HG02938 (cell line): ENCODE results near the gene CAPNS1.
A peak's percentile ranks its signal among the peaks of the same experiment; 100 is the strongest.
"Not testable (repeated sequence)": the region's sequence is repeated elsewhere in the genome, so short reads cannot be mapped to it uniquely, and the experiment has no call there.

Experiments
- ATAC-seq: cut with Tn5 transposase; IDR thresholded peaks from one replicate; pipeline ENCODE4 v1.9.1; 2021; ENCODE audit warnings: mild to moderate bottlenecking, moderate library complexity; ENCODE audit not compliant: unreplicated experiment

The CAPNS1 gene

GRCh38 chr19:36113894-36114720 lies 25.8 kb upstream of the CAPNS1 start:
- ATAC-seq: peak; percentile 2

GRCh38 chr19:36114721-36115452 lies 25.0 kb upstream of the CAPNS1 start, which contains the start of gene POLR2I:
Gene POLR2I, minus strand, starts transcription at chr19:36114875. Its CDS starts 19 bp downstream, at chr19:36114856.
- ATAC-seq: peak; percentile 77

GRCh38 chr19:36115453-36116343 lies 24.2 kb upstream of the CAPNS1 start, which contains the start of gene TBCB:
Gene TBCB, plus strand, starts transcription at chr19:36115468. Its CDS starts 93 bp downstream, at chr19:36115561.
- peak; percentile 26 for ATAC-seq

- ATAC-seq: no peak
Measured at GRCh38 chr19:36116344-36116637, 23.6 kb upstream of the CAPNS1 start.

- no peak for ATAC-seq
Measured at GRCh38 chr19:36120092-36120983, 19.5 kb upstream of the CAPNS1 start.

GRCh38 chr19:36120984-36121358 lies 18.9 kb upstream of the CAPNS1 start:
- no peak for ATAC-seq

GRCh38 chr19:36121486-36122124 lies 18.3 kb upstream of the CAPNS1 start:
- ATAC-seq: no peak

GRCh38 chr19:36125557-36125956 lies 14.3 kb upstream of the CAPNS1 start:
- no peak for ATAC-seq

- no peak for ATAC-seq
Measured at GRCh38 chr19:36128392-36128736, 11.5 kb upstream of the CAPNS1 start.

- ATAC-seq: not testable (repeated sequence)
Measured at GRCh38 chr19:36131221-36131620, 8.6 kb upstream of the CAPNS1 start.

GRCh38 chr19:36134867-36135266 lies 5.0 kb upstream of the CAPNS1 start:
- ATAC-seq: not testable (repeated sequence)

- no peak for ATAC-seq
Measured at GRCh38 chr19:36136964-36137686, 2.7 kb upstream of the CAPNS1 start.

- ATAC-seq: no peak
Measured at GRCh38 chr19:36139120-36139472, 770 bp upstream of the CAPNS1 start.

GRCh38 chr19:36140304-36141038 lies 605 bp downstream of the CAPNS1 start:
- no peak for ATAC-seq

- no peak for ATAC-seq
Measured at GRCh38 chr19:36141039-36141927, 1.4 kb downstream of the CAPNS1 start.

- no peak for ATAC-seq
Measured at GRCh38 chr19:36142046-36142445, 2.2 kb downstream of the CAPNS1 start.

- no peak for ATAC-seq
Measured at GRCh38 chr19:36142496-36142895, 2.6 kb downstream of the CAPNS1 start.

GRCh38 chr19:36144624-36145023 lies 4.8 kb downstream of the CAPNS1 start:
- ATAC-seq: no peak
